ENCODE measurements around the gene STRIP2. TPM values are rescaled to one million over a fixed set of nuclear protein-coding genes. Genes with fewer than 3 reads are reported as not detected.
"Not testable (repeated sequence)": the region's sequence is repeated elsewhere in the genome, so short reads cannot be mapped to it uniquely, and the experiment has no call there.

STRIP2 gene
- total RNA-seq, 1 donor, result 0.42 TPM

DNA sequence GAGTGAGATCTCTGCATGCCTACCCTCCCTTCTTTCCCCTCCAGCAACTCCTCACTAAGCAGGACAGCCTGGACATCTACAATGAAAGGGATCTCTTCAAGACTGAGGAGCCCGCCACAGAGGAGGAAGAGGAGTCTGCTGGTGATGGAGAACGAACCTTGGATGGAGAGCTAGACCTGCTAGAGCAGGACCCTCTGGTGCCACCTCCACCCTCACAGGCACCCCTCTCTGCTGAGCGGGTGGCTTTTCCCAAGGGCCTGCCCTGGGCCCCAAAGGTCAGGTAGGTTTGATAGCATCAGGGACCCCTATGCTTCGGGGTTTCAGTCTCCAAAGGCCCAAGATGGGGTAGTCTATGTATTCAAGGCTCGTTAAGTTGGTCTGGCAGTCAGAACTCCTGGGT is 23.9 kb downstream of the STRIP2 start:
- H3K4me1 ChIP-seq (ENCODE audit: insufficient read depth, low read length), result peaks cover 15% of the 10 kb centered on the region
- no peaks in the 10 kb centered on the region for H3K9me3 ChIP-seq (ENCODE audit: low read depth, low read length)
- no peaks in the 10 kb centered on the region for H3K27me3 ChIP-seq (ENCODE audit: insufficient read depth, low read length)
- H3K4me3 ChIP-seq (ENCODE audit: low read length), result no peak overlapping the region

DNA sequence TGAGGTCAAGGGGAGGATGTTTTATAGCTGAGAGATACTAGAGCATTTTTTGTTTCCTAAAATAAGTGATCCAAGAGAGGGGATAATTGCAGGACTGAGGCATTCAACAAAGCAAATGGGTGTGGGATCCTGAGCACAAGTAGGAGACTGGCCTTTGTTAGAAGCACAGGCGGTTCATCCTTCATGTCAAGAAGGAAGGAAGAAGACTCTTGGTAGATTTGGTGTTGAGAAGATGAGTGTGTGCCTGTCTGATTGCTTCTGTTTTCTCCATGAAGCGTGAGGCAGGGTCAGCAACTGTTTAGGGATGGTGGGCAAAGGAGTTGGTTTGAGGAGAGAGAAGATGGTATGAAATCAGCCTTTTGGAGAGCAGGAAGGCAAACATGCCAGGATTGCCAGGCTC is 27.6 kb downstream of the STRIP2 start:
- H3K4me3 ChIP-seq (ENCODE audit: low read length), result no peak overlapping the region
- no peaks in the 10 kb centered on the region for H3K27me3 ChIP-seq (ENCODE audit: insufficient read depth, low read length)
- H3K4me1 ChIP-seq (ENCODE audit: insufficient read depth, low read length), result peaks cover 15% of the 10 kb centered on the region
- H3K9me3 ChIP-seq (ENCODE audit: low read depth, low read length), result no peaks in the 10 kb centered on the region

DNA sequence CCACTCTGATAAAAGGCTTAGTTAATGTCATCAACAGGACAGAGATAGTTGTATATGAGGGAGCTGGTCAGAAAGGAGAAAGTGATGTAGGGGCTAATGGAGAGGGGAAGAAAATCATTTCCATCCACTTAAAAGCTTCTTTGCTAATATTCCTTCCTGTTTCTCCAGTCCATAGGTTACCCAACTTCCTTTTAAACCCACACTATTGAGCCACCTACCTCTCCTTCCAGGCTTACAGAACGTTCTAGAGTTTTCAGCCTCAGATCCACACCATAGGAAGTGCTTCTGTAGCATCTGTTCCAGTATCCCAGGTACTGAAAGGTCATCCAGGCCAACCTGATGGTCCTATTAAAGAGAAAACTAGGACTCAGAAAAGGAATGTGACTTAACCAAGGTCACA is 28.2 kb downstream of the STRIP2 start:
- peaks cover 15% of the 10 kb centered on the region for H3K4me1 ChIP-seq (ENCODE audit: insufficient read depth, low read length)
- no peak overlapping the region for H3K4me3 ChIP-seq (ENCODE audit: low read length)
- no peaks in the 10 kb centered on the region for H3K9me3 ChIP-seq (ENCODE audit: low read depth, low read length)
- H3K27me3 ChIP-seq (ENCODE audit: insufficient read depth, low read length), result no peaks in the 10 kb centered on the region

GRCh38 chr7:129464194-129464593 is 30.0 kb downstream of the STRIP2 start:
- no peak overlapping the region for H3K4me3 ChIP-seq (ENCODE audit: low read length)
- H3K4me1 ChIP-seq (ENCODE audit: insufficient read depth, low read length), result peaks cover 15% of the 10 kb centered on the region
- H3K9me3 ChIP-seq (ENCODE audit: low read depth, low read length), result no peaks in the 10 kb centered on the region
- H3K27me3 ChIP-seq (ENCODE audit: insufficient read depth, low read length), result no peaks in the 10 kb centered on the region

GRCh38 chr7:129465080-129465479 is 30.8 kb downstream of the STRIP2 start:
- Histone ChIP-seq H3K9me3 (ENCODE audit: low read depth, low read length) (no peaks in the 10 kb centered on the region), H3K27me3 (ENCODE audit: insufficient read depth, low read length) (no peaks in the 10 kb centered on the region), H3K4me3 (ENCODE audit: low read length) (no peak overlapping the region), H3K4me1 (ENCODE audit: insufficient read depth, low read length) (peaks cover 15% of the 10 kb centered on the region)

DNA sequence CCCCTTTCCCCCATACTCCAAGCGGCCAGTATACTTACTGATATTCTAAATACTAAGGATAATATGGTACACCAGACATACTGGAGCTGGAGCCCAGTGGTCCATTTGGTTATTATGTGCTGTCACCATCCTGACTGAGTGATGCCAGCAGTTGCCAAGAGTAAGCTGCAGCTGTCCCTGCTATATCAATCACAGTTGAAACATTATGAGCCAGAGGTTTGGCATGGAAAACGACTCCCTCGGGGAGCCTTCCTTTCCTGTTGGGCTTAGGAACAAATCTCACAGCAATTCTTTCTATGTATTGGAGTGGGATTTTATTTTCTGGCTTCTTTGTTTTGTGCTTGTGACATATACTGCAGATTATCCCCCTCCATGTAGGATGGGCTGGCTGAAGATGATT is 32.6 kb downstream of the STRIP2 start:
- Histone ChIP-seq H3K27me3 (ENCODE audit: insufficient read depth, low read length) (no peaks in the 10 kb centered on the region), H3K9me3 (ENCODE audit: low read depth, low read length) (no peaks in the 10 kb centered on the region), H3K4me1 (ENCODE audit: insufficient read depth, low read length) (peaks cover 15% of the 10 kb centered on the region), H3K4me3 (ENCODE audit: low read length) (no peak overlapping the region)

- no peak overlapping the region for H3K4me3 ChIP-seq (ENCODE audit: low read length)
- no peaks in the 10 kb centered on the region for H3K9me3 ChIP-seq (ENCODE audit: low read depth, low read length)
- H3K27me3 ChIP-seq (ENCODE audit: insufficient read depth, low read length), result no peaks in the 10 kb centered on the region
- H3K4me1 ChIP-seq (ENCODE audit: insufficient read depth, low read length), result peaks cover 2% of the 10 kb centered on the region
Measured at GRCh38 chr7:129468087-129468486, 33.9 kb downstream of the STRIP2 start.

GRCh38 chr7:129468547-129468946 is 34.3 kb downstream of the STRIP2 start:
- no peaks in the 10 kb centered on the region for H3K9me3 ChIP-seq (ENCODE audit: low read depth, low read length)
- no peak overlapping the region for H3K4me3 ChIP-seq (ENCODE audit: low read length)
- H3K27me3 ChIP-seq (ENCODE audit: insufficient read depth, low read length), result no peaks in the 10 kb centered on the region
- no peaks in the 10 kb centered on the region for H3K4me1 ChIP-seq (ENCODE audit: insufficient read depth, low read length)

- Histone ChIP-seq H3K9me3 (ENCODE audit: low read depth, low read length) (no peaks in the 10 kb centered on the region), H3K4me1 (ENCODE audit: insufficient read depth, low read length) (no peaks in the 10 kb centered on the region), H3K27me3 (ENCODE audit: insufficient read depth, low read length) (no peaks in the 10 kb centered on the region), H3K4me3 (ENCODE audit: low read length) (no peak overlapping the region)
Measured at GRCh38 chr7:129469930-129470329, 35.7 kb downstream of the STRIP2 start.

DNA sequence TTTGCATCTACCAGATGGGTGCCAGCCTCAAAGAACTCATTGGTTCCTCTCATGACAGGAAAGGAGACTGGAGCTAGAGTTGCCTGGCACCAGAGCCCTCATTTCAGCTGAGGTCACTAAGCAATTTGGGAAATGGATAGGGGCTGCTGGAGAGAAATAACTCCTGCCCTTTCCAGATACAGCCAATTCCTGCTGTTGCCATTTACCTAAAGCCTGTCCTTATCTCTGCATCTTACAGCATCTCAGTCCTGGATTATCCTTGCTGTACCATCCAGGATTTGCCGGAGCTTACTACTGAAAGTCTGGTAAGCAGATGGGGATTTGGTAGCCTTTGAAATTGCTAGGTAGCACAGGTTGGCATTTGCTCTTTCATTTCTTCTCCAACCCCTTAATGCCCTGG is 36.2 kb downstream of the STRIP2 start:
- H3K4me3 ChIP-seq (ENCODE audit: low read length), result no peak overlapping the region
- H3K4me1 ChIP-seq (ENCODE audit: insufficient read depth, low read length), result no peaks in the 10 kb centered on the region
- no peaks in the 10 kb centered on the region for H3K27me3 ChIP-seq (ENCODE audit: insufficient read depth, low read length)
- no peaks in the 10 kb centered on the region for H3K9me3 ChIP-seq (ENCODE audit: low read depth, low read length)

GRCh38 chr7:129471402-129471827 is 37.2 kb downstream of the STRIP2 start:
- no peaks in the 10 kb centered on the region for H3K27me3 ChIP-seq (ENCODE audit: insufficient read depth, low read length)
- H3K4me1 ChIP-seq (ENCODE audit: insufficient read depth, low read length), result no peaks in the 10 kb centered on the region
- no peak overlapping the region for H3K4me3 ChIP-seq (ENCODE audit: low read length)
- no peaks in the 10 kb centered on the region for H3K9me3 ChIP-seq (ENCODE audit: low read depth, low read length)

DNA sequence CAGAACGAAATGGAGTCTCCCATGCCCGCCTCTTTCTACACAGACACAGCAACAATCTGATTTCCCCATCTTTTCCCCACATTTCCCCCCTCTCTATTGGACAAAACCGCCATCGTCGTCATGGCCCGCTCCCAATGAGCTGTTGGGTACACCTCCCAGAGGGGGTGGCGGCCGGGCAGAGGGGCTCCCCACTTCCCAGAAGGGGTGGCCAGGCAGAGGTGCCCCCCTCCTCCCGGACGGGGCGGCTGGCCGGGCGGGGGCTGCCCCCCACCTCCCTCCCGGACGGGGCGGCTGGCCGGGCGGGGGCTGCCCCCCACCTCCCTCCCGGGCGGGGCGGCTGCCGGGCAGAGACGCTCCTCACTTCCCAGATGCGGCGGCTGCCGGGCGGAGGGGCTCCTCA is 41.7 kb downstream of the STRIP2 start:
- H3K27me3 ChIP-seq (ENCODE audit: insufficient read depth, low read length); H3K4me3 ChIP-seq (ENCODE audit: low read length); H3K4me1 ChIP-seq (ENCODE audit: insufficient read depth, low read length); H3K9me3 ChIP-seq (ENCODE audit: low read depth, low read length): not testable (repeated sequence)

- not testable (repeated sequence) for H3K4me1 ChIP-seq (ENCODE audit: insufficient read depth, low read length); H3K27me3 ChIP-seq (ENCODE audit: insufficient read depth, low read length); H3K4me3 ChIP-seq (ENCODE audit: low read length); H3K9me3 ChIP-seq (ENCODE audit: low read depth, low read length)
Measured at GRCh38 chr7:129476398-129476797, 42.2 kb downstream of the STRIP2 start.

DNA sequence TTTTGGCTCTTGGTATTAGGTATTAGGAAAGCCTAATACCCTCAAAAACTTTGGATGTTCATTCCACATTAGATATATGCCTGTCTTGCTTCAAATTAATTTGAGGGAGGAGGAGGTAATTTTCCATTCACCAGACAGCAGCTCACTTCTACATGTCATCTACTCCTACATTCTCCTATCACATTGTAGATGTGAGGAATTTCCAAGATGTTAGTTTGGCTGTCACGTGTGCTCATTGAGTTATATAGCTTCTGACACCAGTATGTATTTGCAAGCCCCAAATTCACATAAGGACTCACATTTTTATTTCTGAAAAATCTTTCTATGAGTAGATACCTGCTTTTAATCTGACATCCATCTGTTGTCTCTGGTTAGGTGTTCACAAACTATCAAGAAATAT is 45.6 kb downstream of the STRIP2 start:
- no peaks in the 10 kb centered on the region for H3K4me1 ChIP-seq (ENCODE audit: insufficient read depth, low read length)
- H3K9me3 ChIP-seq (ENCODE audit: low read depth, low read length), result no peaks in the 10 kb centered on the region
- H3K27me3 ChIP-seq (ENCODE audit: insufficient read depth, low read length), result no peaks in the 10 kb centered on the region
- H3K4me3 ChIP-seq (ENCODE audit: low read length), result no peak overlapping the region

- no peaks in the 10 kb centered on the region for H3K9me3 ChIP-seq (ENCODE audit: low read depth, low read length)
- H3K4me1 ChIP-seq (ENCODE audit: insufficient read depth, low read length), result no peaks in the 10 kb centered on the region
- no peak overlapping the region for H3K4me3 ChIP-seq (ENCODE audit: low read length)
- no peaks in the 10 kb centered on the region for H3K27me3 ChIP-seq (ENCODE audit: insufficient read depth, low read length)
Measured at GRCh38 chr7:129480674-129481363, 46.6 kb downstream of the STRIP2 start.

DNA sequence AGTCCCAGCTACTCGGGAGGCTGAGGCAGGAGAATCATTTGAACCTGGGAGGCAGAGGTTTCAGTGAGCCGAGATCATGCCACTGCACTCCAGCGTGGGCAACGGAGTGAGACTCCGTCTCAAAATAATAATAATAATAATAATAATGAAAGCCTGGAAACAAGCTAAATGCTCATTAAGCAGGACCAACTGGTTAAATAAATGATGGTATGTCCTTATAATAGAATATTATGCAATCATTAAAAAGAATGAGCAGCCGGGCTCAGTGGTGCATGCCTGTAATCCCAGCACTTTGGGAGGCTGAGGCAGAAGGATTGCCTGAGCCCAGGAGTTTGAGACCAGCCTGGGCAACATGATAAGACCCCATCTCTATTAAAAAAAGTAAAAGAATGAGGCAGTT is 47.1 kb downstream of the STRIP2 start:
- not testable (repeated sequence) for H3K9me3 ChIP-seq (ENCODE audit: low read depth, low read length); H3K27me3 ChIP-seq (ENCODE audit: insufficient read depth, low read length); H3K4me1 ChIP-seq (ENCODE audit: insufficient read depth, low read length); H3K4me3 ChIP-seq (ENCODE audit: low read length)

Data from mononuclear cell (primary cell).